K562 (cell line): ENCODE results near the gene CYRIA. TPM values are rescaled to one million over a fixed set of nuclear protein-coding genes. Genes with fewer than 3 reads are reported as not detected.
A peak's percentile ranks its signal among the peaks of the same experiment; 100 is the strongest.

Experiments used
- ATAC-seq: fragments of 200-7000 bp; cut with Tn5 transposase; 3 replicates; pipeline ENCODE4 v1.9.1; 2020; ENCODE audit warnings: moderate library complexity
- BruUV-seq: library from RNA; stranded (reverse); fragments of 400-500 nt; replicated peaks from 2 replicates; lab custom pipeline; 2021; lab: Mats Ljungman, UMichigan
- CTCF ChIA-PET: fragments of 300-600 bp; formaldehyde crosslinking; extraction: SDS; loops from one replicate; lab custom pipeline; 2021; ENCODE audit warnings: low intra/inter-chr PET ratio; lab: Yijun Ruan, JAX
- POLR2A ChIA-PET: fragments of 300-600, 350-650 bp; sonication (Branson Sonifier 250); formaldehyde crosslinking; extraction: SDS; loops from one replicate; lab custom pipeline; 2021; ENCODE audit warnings: antibody characterized with exemption, inconsistent platforms; lab: Yijun Ruan, JAX
- DNase-seq, 4 experiments: peaks; one replicate each; pipeline versions ENCODE4 v3.0.0 to v3.0.0-alpha.2; 2011 to 2018; ENCODE audit warnings: low spot score in 3 of 4, mixed read lengths in 3 of 4; ENCODE audit errors: extremely low read depth in 1 of 4
- FAIRE-seq: peaks from 2 replicates; lab custom pipeline; 2011; peaks lifted over from hg19 to GRCh38; lab: Jason Lieb, UNC
- H2AFZ ChIP-seq: 2 replicates; pipeline ENCODE4 v1.6.0; 2011; ENCODE audit warnings: low read depth, low read length, control low read depth, inconsistent platforms
- H3K27ac ChIP-seq: fragments of 200-600 bp; 3 replicates; pipeline ENCODE4 v1.8.0; 2011; ENCODE audit warnings: low read depth, mild to moderate bottlenecking, control low read depth, inconsistent platforms, low read length, moderate library complexity, mixed read lengths; ENCODE audit errors: extremely low read depth
- H3K27me3 ChIP-seq, 2 experiments: fragments of 300-600 bp in 1 of 2; 2 replicates in 1 of 2; 3 replicates in 1 of 2; pipeline versions ENCODE4 v1.6.0 to v1.8.0; 2011; ENCODE audit warnings: inconsistent platforms in 2 of 2, low read length in 2 of 2, mild to moderate bottlenecking in 1 of 2, mixed read lengths in 1 of 2, moderate library complexity in 1 of 2; ENCODE audit not compliant: control insufficient read depth in 2 of 2, insufficient read depth in 2 of 2
- H3K36me3 ChIP-seq: fragments of 300-600 bp; 3 replicates; pipeline ENCODE4 v1.8.0; 2011; ENCODE audit warnings: mild to moderate bottlenecking, low read length, inconsistent platforms; ENCODE audit not compliant: control insufficient read depth, insufficient read depth
- H3K4me1 ChIP-seq, 2 experiments: fragments of 200-600 bp in 1 of 2; replicated peaks in 1 of 2; 2 replicates in 1 of 2; 3 replicates in 1 of 2; pipeline versions ENCODE4 v1.5.1 to v1.8.0; 2011; ENCODE audit warnings: inconsistent platforms in 2 of 2, low read length in 2 of 2, mild to moderate bottlenecking in 1 of 2, mixed read lengths in 1 of 2, moderate library complexity in 1 of 2; ENCODE audit not compliant: control insufficient read depth in 2 of 2, insufficient read depth in 2 of 2
- H3K4me2 ChIP-seq: 2 replicates; pipeline ENCODE4 v1.6.1; 2011; ENCODE audit warnings: low read length, control low read depth, inconsistent platforms, mixed read lengths; ENCODE audit not compliant: insufficient read depth
- H3K4me3 ChIP-seq: fragments of 200-600 bp; sonication (generic), shearing (Covaris generic); 2 replicates; pipeline ENCODE4 v1.5.1; 2016; ENCODE audit warnings: control low read depth, inconsistent platforms
- H3K79me2 ChIP-seq: fragments of 200-600 bp; 3 replicates; pipeline ENCODE4 v1.8.0; 2011; ENCODE audit warnings: low read length, inconsistent platforms; ENCODE audit not compliant: control insufficient read depth, insufficient read depth
- H3K9ac ChIP-seq, 2 experiments: 2 replicates each; pipeline versions ENCODE4 v1.6.0 to v1.6.1; 2011; ENCODE audit warnings: low read depth in 2 of 2, low read length in 2 of 2, control low read depth in 1 of 2, inconsistent platforms in 1 of 2, mild to moderate bottlenecking in 1 of 2, mixed read lengths in 1 of 2; ENCODE audit not compliant: insufficient read depth in 1 of 2
- H3K9me1 ChIP-seq: one replicate; pipeline ENCODE4 v1.6.0; 2011; ENCODE audit warnings: inconsistent platforms, mild to moderate bottlenecking, low read length, moderate library complexity; ENCODE audit not compliant: control insufficient read depth, insufficient read depth
- H3K9me3 ChIP-seq: replicated peaks from 2 replicates; pipeline ENCODE4 v1.5.1; 2011; ENCODE audit warnings: low read depth, low read length, inconsistent platforms; ENCODE audit not compliant: control insufficient read depth, insufficient read depth
- H4K20me1 ChIP-seq: replicated peaks from 2 replicates; pipeline ENCODE4 v1.6.1; 2011; ENCODE audit warnings: low read length, inconsistent platforms, mixed read lengths; ENCODE audit not compliant: control insufficient read depth, insufficient read depth
- CBFA2T2 ChIP-seq: fragments of 450-650 bp; conservative IDR thresholded peaks from 2 replicates; pipeline ENCODE4 v1.6.1; 2017; ENCODE audit warnings: mild to moderate bottlenecking
- RBM25 ChIP-seq: fragments of 200-400 bp; formaldehyde crosslinking; IDR thresholded peaks from 2 replicates; pipeline ENCODE4 v1.6.1; 2018; ENCODE audit warnings: low read length, low read depth, moderate library complexity; ENCODE audit not compliant: severe bottlenecking
- ZBTB12 ChIP-seq: fragments of 250-450 bp; sonication (Bioruptor Pico); IDR thresholded peaks from 2 replicates; pipeline ENCODE4 v1.4.0; 2020
- ZBTB43 ChIP-seq: sonication (generic); formaldehyde crosslinking; IDR thresholded peaks from 2 replicates; pipeline ENCODE4 v1.8.0; 2023; ENCODE audit warnings: mild to moderate bottlenecking, missing genetic modification reagents
- WGBS: fragments of 100-300 bp; shearing (Covaris generic); methylation state at CpG from one replicate; pipeline ENCODE4 v1.1.6; 2016; ENCODE audit warnings: low coverage, mixed read lengths; ENCODE audit not compliant: insufficient coverage; ENCODE audit errors: missing lambda C conversion rate; 5-methylcytosine and 5-hydroxymethylcytosine counted together
- in situ Hi-C: fragments of 300-500 bp; cut with MboI; formaldehyde crosslinking; loops from 4 replicates; pipeline ENCODE4 v1.15.0; 2018; ENCODE audit warnings: inconsistent platforms, mixed read lengths
- intact Hi-C: fragments of 100-400 bp; cut with micrococcal nuclease; formaldehyde crosslinking; loops from 2 replicates; pipeline ENCODE4 v1.14.2; 2022
- polyA plus RNA-seq, 8 experiments: library from polyadenylated mRNA; depleted of rRNA in 4 of 8; stranded (reverse) in 5 of 8; unstranded in 3 of 8; fragments of >200 nt; fragmentation: Nextera tagmentation in 2 of 8; fragmentation: Illumina TruSeq in 1 of 8; extraction: Ambion mirVana in 2 of 8; extraction: Trizol in 1 of 8; gene quantifications; 2 replicates each; pipeline versions ENCODE4 v1.2.1 to v1.2.3, GENCODE V29; 2011 to 2014; ENCODE audit warnings: inconsistent platforms in 1 of 8, missing spikeins in 1 of 8
- total RNA-seq, 7 experiments: library from RNA; depleted of rRNA in 6 of 7; stranded (reverse); fragments of >200 nt in 6 of 7; fragmentation: Illumina TruSeq in 2 of 7; extraction: Trizol in 2 of 7; gene quantifications; 2 replicates each; pipeline versions ENCODE4 v1.2.1 to v1.2.3, GENCODE V29; 2011 to 2021; ENCODE audit warnings: low replicate concordance in 1 of 7

Gene CYRIA
- total and polyA plus RNA-seq, 9 of the 15 experiments (the other 6 are each of a cell fraction or from before 2014, with no cell fraction given) = 0.84 to 5.6 (median 3.0) TPM

- H3K36me3 ChIP-seq = no peaks in the 10 kb centered on the region
- CTCF ChIA-PET = no interaction called here
Measured at GRCh38 chr2:16677875-16678274, 12.2 kb upstream of the CYRIA start.

More at GRCh38 chr2:16677875-16678274, 12.2 kb upstream of the CYRIA start:
- H3K9me1 ChIP-seq = no peaks in the 10 kb centered on the region
- H3K27ac ChIP-seq = no peak overlapping the region
- no TSS peak for BruUV-seq
- H3K27me3 ChIP-seq = peaks cover 0 to 6% of the 10 kb centered on the region in 2 experiments; a peak in 1 of 5 replicates
- no peaks in the 10 kb centered on the region for H3K4me1 ChIP-seq
- H3K9ac ChIP-seq = no peak overlapping the region
- in situ Hi-C loops (no loop called here), intact Hi-C loops (no loop called here)
- no peak for FAIRE-seq
- no peak overlapping the region for H2AFZ ChIP-seq
- TF ChIP-seq ZBTB43 (no peak), RBM25 (peak; percentile 31), ZBTB12 (CRISPR knock-in tag) (no peak), CBFA2T2 (no peak)
- DNase-seq = no peak
- 6% methylated on average over 1 of the region's 1 CpG for WGBS
- peaks cover 2% of the 10 kb centered on the region; the same call in 1 of the 2 replicates for H3K9me3 ChIP-seq
- H3K4me3 ChIP-seq = no peak overlapping the region
- H3K79me2 ChIP-seq = no peaks in the 10 kb centered on the region
- H4K20me1 ChIP-seq = no peaks in the 10 kb centered on the region
- H3K4me2 ChIP-seq = no peak overlapping the region
- no peak for ATAC-seq
- POLR2A ChIA-PET = no interaction called here
